Fibroblast of lung (primary cell): Measurements from ENCODE around the gene RDH14.

Experiments
- EZH2 ChIP-seq: IDR thresholded peaks from 2 replicates; pipeline ENCODE4 v1.5.1; 2012; ENCODE audit warnings: low read length, control low read depth, mild to moderate bottlenecking; ENCODE audit errors: missing control alignments
- TF ChIP-seq, protein P1 (sequence below), 2 donors: IDR thresholded peaks in 1 of 2; conservative IDR thresholded peaks in 1 of 2; 1 replicate in 1 of 2; 2 replicates in 1 of 2; pipeline ENCODE4 v1.5.1; 2011 to 2012; ENCODE audit warnings: low read length in 2 of 2, control low read depth in 1 of 2, inconsistent platforms in 1 of 2, low read depth in 1 of 2, mild to moderate bottlenecking in 1 of 2

DNA sequence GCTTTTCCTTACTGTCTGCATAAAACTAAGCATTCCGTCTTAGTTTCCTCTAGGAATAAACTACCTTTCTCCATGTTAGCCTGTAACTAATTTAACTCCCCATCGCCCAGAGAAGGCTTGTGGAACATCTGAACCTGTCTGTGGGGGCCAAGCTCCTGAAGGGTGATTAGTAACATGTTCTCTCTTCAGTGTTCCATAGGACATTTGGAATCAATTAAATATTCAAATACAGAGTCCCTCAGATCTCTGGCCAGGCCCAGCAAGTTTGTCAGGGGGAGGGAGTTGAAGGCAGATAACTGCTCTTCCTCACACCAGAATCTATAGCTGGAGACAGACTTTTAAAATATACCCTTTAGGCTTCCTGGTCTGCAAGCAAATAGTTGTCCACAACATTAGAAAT is 8.8 kb downstream of the RDH14 start:
- TF ChIP-seq, protein P1, sequence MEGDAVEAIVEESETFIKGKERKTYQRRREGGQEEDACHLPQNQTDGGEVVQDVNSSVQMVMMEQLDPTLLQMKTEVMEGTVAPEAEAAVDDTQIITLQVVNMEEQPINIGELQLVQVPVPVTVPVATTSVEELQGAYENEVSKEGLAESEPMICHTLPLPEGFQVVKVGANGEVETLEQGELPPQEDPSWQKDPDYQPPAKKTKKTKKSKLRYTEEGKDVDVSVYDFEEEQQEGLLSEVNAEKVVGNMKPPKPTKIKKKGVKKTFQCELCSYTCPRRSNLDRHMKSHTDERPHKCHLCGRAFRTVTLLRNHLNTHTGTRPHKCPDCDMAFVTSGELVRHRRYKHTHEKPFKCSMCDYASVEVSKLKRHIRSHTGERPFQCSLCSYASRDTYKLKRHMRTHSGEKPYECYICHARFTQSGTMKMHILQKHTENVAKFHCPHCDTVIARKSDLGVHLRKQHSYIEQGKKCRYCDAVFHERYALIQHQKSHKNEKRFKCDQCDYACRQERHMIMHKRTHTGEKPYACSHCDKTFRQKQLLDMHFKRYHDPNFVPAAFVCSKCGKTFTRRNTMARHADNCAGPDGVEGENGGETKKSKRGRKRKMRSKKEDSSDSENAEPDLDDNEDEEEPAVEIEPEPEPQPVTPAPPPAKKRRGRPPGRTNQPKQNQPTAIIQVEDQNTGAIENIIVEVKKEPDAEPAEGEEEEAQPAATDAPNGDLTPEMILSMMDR (conservative IDR thresholded peaks at IDR 0.05 in 1 of 2, IDR thresholded peaks at IDR 0.05 in 1 of 2; ENCODE audit: low read depth in 1 of 2, low read length in 2 of 2), result no peak
- no peak for TF ChIP-seq EZH2
